ENCODE data around the gene B3GALT5.

The B3GALT5 gene

GRCh38 chr21:39648879-39649278 lies 36.1 kb downstream of the B3GALT5 start:
- Histone ChIP-seq H3K9me3 (ENCODE audit: insufficient read depth, low read depth, low read length) (no peaks in the 10 kb centered on the region), H3K4me3 (ENCODE audit: low read length) (no peak overlapping the region), H3K27me3 (ENCODE audit: insufficient read depth, low read length) (no peaks in the 10 kb centered on the region), H3K4me1 (ENCODE audit: insufficient read depth, low read length) (peaks cover 8% of the 10 kb centered on the region), H3K36me3 (ENCODE audit: insufficient read depth, low read depth, low read length) (peaks cover 63% of the 10 kb centered on the region), H3K27ac (ENCODE audit: low read length) (no peak overlapping the region), H3K9ac (ENCODE audit: low read depth, low read length) (no peak overlapping the region)

- Histone ChIP-seq H3K27me3 (ENCODE audit: insufficient read depth, low read length) (no peaks in the 10 kb centered on the region), H3K36me3 (ENCODE audit: insufficient read depth, low read depth, low read length) (peaks cover 68% of the 10 kb centered on the region), H3K4me1 (ENCODE audit: insufficient read depth, low read length) (peaks cover 1% of the 10 kb centered on the region), H3K4me3 (ENCODE audit: low read length) (no peak overlapping the region), H3K9ac (ENCODE audit: low read depth, low read length) (no peak overlapping the region), H3K27ac (ENCODE audit: low read length) (no peak overlapping the region), H3K9me3 (ENCODE audit: insufficient read depth, low read depth, low read length) (no peaks in the 10 kb centered on the region)
Observed at GRCh38 chr21:39649526-39649925, 36.8 kb downstream of the B3GALT5 start.

GRCh38 chr21:39650306-39650705 lies 37.6 kb downstream of the B3GALT5 start:
- Histone ChIP-seq H3K27me3 (ENCODE audit: insufficient read depth, low read length) (no peaks in the 10 kb centered on the region), H3K27ac (ENCODE audit: low read length) (no peak overlapping the region), H3K9me3 (ENCODE audit: insufficient read depth, low read depth, low read length) (no peaks in the 10 kb centered on the region), H3K4me3 (ENCODE audit: low read length) (no peak overlapping the region), H3K9ac (ENCODE audit: low read depth, low read length) (no peak overlapping the region), H3K4me1 (ENCODE audit: insufficient read depth, low read length) (no peaks in the 10 kb centered on the region), H3K36me3 (ENCODE audit: insufficient read depth, low read depth, low read length) (peaks cover 76% of the 10 kb centered on the region)

GRCh38 chr21:39650801-39651200 lies 38.1 kb downstream of the B3GALT5 start:
- no peak overlapping the region for H3K9ac ChIP-seq (ENCODE audit: low read depth, low read length)
- no peak overlapping the region for H3K27ac ChIP-seq (ENCODE audit: low read length)
- H3K36me3 ChIP-seq (ENCODE audit: insufficient read depth, low read depth, low read length): peaks cover 81% of the 10 kb centered on the region
- H3K27me3 ChIP-seq (ENCODE audit: insufficient read depth, low read length): no peaks in the 10 kb centered on the region
- H3K4me3 ChIP-seq (ENCODE audit: low read length): no peak overlapping the region
- no peaks in the 10 kb centered on the region for H3K9me3 ChIP-seq (ENCODE audit: insufficient read depth, low read depth, low read length)
- H3K4me1 ChIP-seq (ENCODE audit: insufficient read depth, low read length): no peaks in the 10 kb centered on the region

GRCh38 chr21:39651206-39651605 lies 38.5 kb downstream of the B3GALT5 start:
- Histone ChIP-seq H3K27ac (ENCODE audit: low read length) (no peak overlapping the region), H3K4me1 (ENCODE audit: insufficient read depth, low read length) (no peaks in the 10 kb centered on the region), H3K27me3 (ENCODE audit: insufficient read depth, low read length) (no peaks in the 10 kb centered on the region), H3K9ac (ENCODE audit: low read depth, low read length) (no peak overlapping the region), H3K4me3 (ENCODE audit: low read length) (no peak overlapping the region), H3K36me3 (ENCODE audit: insufficient read depth, low read depth, low read length) (peaks cover 82% of the 10 kb centered on the region), H3K9me3 (ENCODE audit: insufficient read depth, low read depth, low read length) (no peaks in the 10 kb centered on the region)

- Histone ChIP-seq H3K27me3 (ENCODE audit: insufficient read depth, low read length) (no peaks in the 10 kb centered on the region), H3K4me1 (ENCODE audit: insufficient read depth, low read length) (no peaks in the 10 kb centered on the region; the same call in 1 of the 2 replicates), H3K27ac (ENCODE audit: low read length) (no peak overlapping the region), H3K36me3 (ENCODE audit: insufficient read depth, low read depth, low read length) (peaks cover 71% of the 10 kb centered on the region), H3K9me3 (ENCODE audit: insufficient read depth, low read depth, low read length) (no peaks in the 10 kb centered on the region), H3K4me3 (ENCODE audit: low read length) (no peak overlapping the region), H3K9ac (ENCODE audit: low read depth, low read length) (no peak overlapping the region)
Observed at GRCh38 chr21:39654951-39655350, 42.2 kb downstream of the B3GALT5 start.

GRCh38 chr21:39655589-39655988 lies 42.8 kb downstream of the B3GALT5 start:
- Histone ChIP-seq H3K9me3 (ENCODE audit: insufficient read depth, low read depth, low read length) (no peaks in the 10 kb centered on the region), H3K4me1 (ENCODE audit: insufficient read depth, low read length) (no peaks in the 10 kb centered on the region; the same call in 1 of the 2 replicates), H3K4me3 (ENCODE audit: low read length) (no peak overlapping the region), H3K27ac (ENCODE audit: low read length) (no peak overlapping the region), H3K36me3 (ENCODE audit: insufficient read depth, low read depth, low read length) (peaks cover 77% of the 10 kb centered on the region), H3K9ac (ENCODE audit: low read depth, low read length) (no peak overlapping the region), H3K27me3 (ENCODE audit: insufficient read depth, low read length) (no peaks in the 10 kb centered on the region)

GRCh38 chr21:39656209-39656608 lies 43.5 kb downstream of the B3GALT5 start:
- H3K36me3 ChIP-seq (ENCODE audit: insufficient read depth, low read depth, low read length): peaks cover 78% of the 10 kb centered on the region
- H3K4me3 ChIP-seq (ENCODE audit: low read length): no peak overlapping the region
- no peaks in the 10 kb centered on the region for H3K27me3 ChIP-seq (ENCODE audit: insufficient read depth, low read length)
- no peaks in the 10 kb centered on the region; the same call in 1 of the 2 replicates for H3K4me1 ChIP-seq (ENCODE audit: insufficient read depth, low read length)
- H3K9ac ChIP-seq (ENCODE audit: low read depth, low read length): no peak overlapping the region
- no peaks in the 10 kb centered on the region for H3K9me3 ChIP-seq (ENCODE audit: insufficient read depth, low read depth, low read length)
- no peak overlapping the region for H3K27ac ChIP-seq (ENCODE audit: low read length)

- no peaks in the 10 kb centered on the region; the same call in 1 of the 2 replicates for H3K4me1 ChIP-seq (ENCODE audit: insufficient read depth, low read length)
- no peaks in the 10 kb centered on the region for H3K27me3 ChIP-seq (ENCODE audit: insufficient read depth, low read length)
- peaks cover 79% of the 10 kb centered on the region for H3K36me3 ChIP-seq (ENCODE audit: insufficient read depth, low read depth, low read length)
- no peaks in the 10 kb centered on the region for H3K9me3 ChIP-seq (ENCODE audit: insufficient read depth, low read depth, low read length)
- H3K4me3 ChIP-seq (ENCODE audit: low read length): no peak overlapping the region
- H3K27ac ChIP-seq (ENCODE audit: low read length): no peak overlapping the region
- no peak overlapping the region for H3K9ac ChIP-seq (ENCODE audit: low read depth, low read length)
Observed at GRCh38 chr21:39657091-39657689, 44.5 kb downstream of the B3GALT5 start.

GRCh38 chr21:39658066-39658465 lies 45.3 kb downstream of the B3GALT5 start:
- Histone ChIP-seq H3K9me3 (ENCODE audit: insufficient read depth, low read depth, low read length) (no peaks in the 10 kb centered on the region), H3K27ac (ENCODE audit: low read length) (no peak overlapping the region), H3K4me1 (ENCODE audit: insufficient read depth, low read length) (no peaks in the 10 kb centered on the region; the same call in 1 of the 2 replicates), H3K9ac (ENCODE audit: low read depth, low read length) (no peak overlapping the region), H3K27me3 (ENCODE audit: insufficient read depth, low read length) (no peaks in the 10 kb centered on the region), H3K36me3 (ENCODE audit: insufficient read depth, low read depth, low read length) (peaks cover 79% of the 10 kb centered on the region), H3K4me3 (ENCODE audit: low read length) (no peak overlapping the region)

GRCh38 chr21:39659070-39659815 lies 46.5 kb downstream of the B3GALT5 start:
- no peaks in the 10 kb centered on the region for H3K27me3 ChIP-seq (ENCODE audit: insufficient read depth, low read length)
- H3K4me1 ChIP-seq (ENCODE audit: insufficient read depth, low read length): no peaks in the 10 kb centered on the region; the same call in 1 of the 2 replicates
- H3K9ac ChIP-seq (ENCODE audit: low read depth, low read length): no peak overlapping the region
- no peak overlapping the region for H3K27ac ChIP-seq (ENCODE audit: low read length)
- no peak overlapping the region for H3K4me3 ChIP-seq (ENCODE audit: low read length)
- H3K9me3 ChIP-seq (ENCODE audit: insufficient read depth, low read depth, low read length): no peaks in the 10 kb centered on the region
- H3K36me3 ChIP-seq (ENCODE audit: insufficient read depth, low read depth, low read length): peaks cover 80% of the 10 kb centered on the region

Measured in iPS-20b (cell line).